Measurements from ENCODE around the gene EFNB1. TPM values are rescaled to one million over a fixed set of nuclear protein-coding genes. Genes with fewer than 3 reads are reported as not detected.

EFNB1 gene
- total and polyA plus RNA-seq, 9 of the 15 experiments (the other 6 are each of a cell fraction or from before 2014, with no cell fraction given): 0.01 to 2.1 (median 0.99) TPM; not detected in 1

DNA sequence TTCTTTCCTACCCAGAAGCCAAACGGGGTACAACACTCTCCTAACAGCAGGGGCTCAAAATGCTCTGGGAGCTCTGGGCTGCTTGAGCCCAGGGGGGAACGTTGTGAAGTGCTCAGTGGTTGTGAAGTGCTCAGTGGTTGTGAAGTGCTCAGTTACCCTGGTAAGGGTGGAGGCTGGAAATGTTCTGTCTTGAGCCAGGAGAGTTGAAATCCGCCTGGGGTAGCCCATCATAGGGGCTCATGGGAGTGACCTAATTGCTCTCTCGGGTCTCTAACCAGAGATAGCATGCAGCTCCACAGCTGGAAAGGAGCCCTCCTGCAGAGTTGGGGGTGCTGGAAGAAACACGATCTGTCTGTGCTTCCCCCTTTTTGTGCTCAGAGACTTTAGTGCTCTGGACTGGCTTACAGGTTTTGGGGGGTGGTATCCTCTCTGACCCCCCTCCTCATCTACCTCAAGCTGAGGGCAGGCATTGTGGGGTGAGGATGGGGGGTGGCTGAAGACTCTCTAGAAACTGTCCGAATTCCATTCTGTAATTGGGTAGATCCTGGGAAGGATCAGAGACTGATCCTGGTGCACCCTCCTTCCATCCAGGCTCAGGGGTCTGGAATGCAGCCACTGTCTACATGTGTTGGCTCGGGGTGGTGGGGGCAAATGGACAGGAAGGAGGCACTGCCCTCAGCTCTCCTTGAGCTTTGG lies 2.7 kb downstream of the EFNB1 start:
- peaks cover 0 to 22% of the 10 kb centered on the region in 2 experiments; a peak in 2 of 5 replicates for H3K4me1 ChIP-seq (replicated peaks in 1 of 2; ENCODE audit: control insufficient read depth in 2 of 2, insufficient read depth in 2 of 2, low read length in 2 of 2)
- no peak overlapping the region for H2AFZ ChIP-seq (ENCODE audit: low read depth, low read length)
- in situ Hi-C loops (cut with MboI): no loop called here
- intact Hi-C loops (cut with micrococcal nuclease): no loop called here
- ChIA-PET CTCF (ENCODE audit: low intra/inter-chr PET ratio) (no interaction called here), POLR2A (no interaction called here)
- no peak overlapping the region for H3K4me3 ChIP-seq
- H3K79me2 ChIP-seq (ENCODE audit: control insufficient read depth, insufficient read depth, low read length): no peaks in the 10 kb centered on the region
- H3K27me3 ChIP-seq (ENCODE audit: control insufficient read depth in 2 of 2, insufficient read depth in 2 of 2, low read length in 2 of 2): peaks cover 0 to 7% of the 10 kb centered on the region in 2 experiments; a peak in 1 of 5 replicates
- H3K36me3 ChIP-seq (ENCODE audit: control insufficient read depth, insufficient read depth, low read length): no peaks in the 10 kb centered on the region
- no peak overlapping the region for H3K27ac ChIP-seq (ENCODE audit: extremely low read depth, low read depth, low read length)
- no TSS peak for BruUV-seq (replicated peaks)
- H4K20me1 ChIP-seq (replicated peaks; ENCODE audit: control insufficient read depth, insufficient read depth, low read length): no peaks in the 10 kb centered on the region
- H3K9me1 ChIP-seq (ENCODE audit: control insufficient read depth, insufficient read depth, low read length): no peaks in the 10 kb centered on the region
- 0% methylated on average over 5 of the region's 7 CpGs for WGBS (ENCODE audit: insufficient coverage, low coverage, missing lambda C conversion rate)
- H3K9me3 ChIP-seq (replicated peaks; ENCODE audit: control insufficient read depth, insufficient read depth, low read depth, low read length): no peaks in the 10 kb centered on the region
- no peak for TF ChIP-seq PHB (CRISPR knock-in tag; IDR thresholded peaks at IDR 0.05)
- no peak for TF ChIP-seq NR1H2 (CRISPR knock-in tag; IDR thresholded peaks at IDR 0.05)
- TF ChIP-seq CBX5 (IDR thresholded peaks at IDR 0.05; ENCODE audit: borderline replicate concordance, low read depth): no peak
- no peak for TF ChIP-seq CHD2 (IDR thresholded peaks at IDR 0.05; ENCODE audit: low read depth, low read length)
- no peak for TF ChIP-seq NEUROD1 (IDR thresholded peaks at IDR 0.05; ENCODE audit: borderline replicate concordance, low read depth, low read length, partially characterized antibody)
- no peak for TF ChIP-seq CHCHD3 (CRISPR knock-in tag; IDR thresholded peaks at IDR 0.05)
- TF ChIP-seq HDAC1 (IDR thresholded peaks at IDR 0.05): no peak
- TF ChIP-seq, protein P1, sequence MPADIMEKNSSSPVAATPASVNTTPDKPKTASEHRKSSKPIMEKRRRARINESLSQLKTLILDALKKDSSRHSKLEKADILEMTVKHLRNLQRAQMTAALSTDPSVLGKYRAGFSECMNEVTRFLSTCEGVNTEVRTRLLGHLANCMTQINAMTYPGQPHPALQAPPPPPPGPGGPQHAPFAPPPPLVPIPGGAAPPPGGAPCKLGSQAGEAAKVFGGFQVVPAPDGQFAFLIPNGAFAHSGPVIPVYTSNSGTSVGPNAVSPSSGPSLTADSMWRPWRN (IDR thresholded peaks at IDR 0.05; ENCODE audit: low read depth): no peak
- no peak for TF ChIP-seq NONO (IDR thresholded peaks at IDR 0.05; ENCODE audit: low read depth in 2 of 2, low read length in 1 of 2)
- no peak for TF ChIP-seq PATZ1 (CRISPR knock-in tag; IDR thresholded peaks at IDR 0.05; ENCODE audit: borderline replicate concordance)
- ATAC-seq (no peak), FAIRE-seq (no peak), DNase-seq (ENCODE audit: extremely low read depth in 1 of 4, low spot score in 3 of 4) (no peak)
- H3K4me2 ChIP-seq (ENCODE audit: insufficient read depth, low read length): no peak overlapping the region
- H3K9ac ChIP-seq (ENCODE audit: insufficient read depth in 1 of 2, low read depth in 2 of 2, low read length in 2 of 2): no peak overlapping the region

Measured in K562 (cell line).